ENCODE data around the gene SFTPA2.
"Not testable (repeated sequence)": the region's sequence is repeated elsewhere in the genome, so short reads cannot be mapped to it uniquely, and the experiment has no call there.

The SFTPA2 gene

DNA sequence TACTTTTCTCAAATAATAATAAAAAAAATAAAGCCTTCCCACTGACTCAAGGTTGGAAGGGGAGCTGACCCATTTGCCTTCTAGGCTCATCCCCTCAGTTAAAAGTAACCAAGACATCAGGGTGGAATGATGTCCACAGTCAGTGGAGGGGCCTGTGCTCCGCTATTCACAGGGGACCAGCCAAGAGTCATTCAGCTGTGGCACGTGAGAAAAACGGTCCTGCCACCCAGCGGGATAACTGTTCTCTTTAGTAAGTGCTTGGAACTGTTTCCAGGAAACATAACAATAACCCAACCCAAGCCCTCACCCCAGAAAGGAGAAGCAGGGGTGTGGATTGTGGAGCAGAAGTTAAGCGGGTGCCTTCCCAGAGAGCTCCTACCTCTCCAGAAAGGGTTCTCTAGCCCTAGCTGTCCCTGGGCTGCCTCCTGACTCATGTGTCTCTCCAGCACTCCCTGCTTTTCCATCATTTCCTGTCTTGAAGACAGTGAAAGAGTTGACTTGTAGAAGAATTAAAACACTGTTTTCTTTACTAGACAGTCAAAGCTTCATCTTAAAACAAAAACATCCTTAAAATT is 50.2 kb downstream of the SFTPA2 start:
- not testable (repeated sequence) for DNase-seq (ENCODE audit: low read depth)

DNA sequence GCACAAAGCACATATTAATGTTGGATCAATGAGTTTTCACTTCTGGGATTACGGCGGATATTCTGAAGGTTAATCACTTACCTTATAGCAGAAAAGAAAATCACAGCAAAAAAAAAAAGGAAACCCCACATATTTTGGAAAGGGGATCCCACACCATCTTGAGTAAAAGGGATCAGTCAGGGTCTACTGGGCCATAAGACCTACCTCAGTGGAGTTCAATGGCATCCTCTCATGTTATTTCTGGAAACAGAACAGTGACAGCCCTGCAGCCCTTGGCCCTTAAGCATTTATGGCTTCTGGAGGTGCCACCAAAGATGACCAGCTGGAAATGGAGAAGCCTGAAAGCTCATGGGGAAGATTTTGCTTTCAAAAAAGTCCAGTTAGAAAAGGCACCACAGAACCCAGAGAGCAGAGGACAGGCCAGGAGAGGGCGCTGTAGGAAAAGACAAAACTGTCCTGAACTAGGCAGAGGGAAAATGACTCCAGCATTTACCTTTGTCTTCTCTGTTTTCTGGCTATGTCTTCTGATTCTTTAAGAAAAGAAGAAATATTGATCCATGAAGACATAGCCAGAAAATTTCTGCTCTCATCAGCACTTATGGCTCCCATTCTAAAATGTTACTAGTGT is 50.8 kb downstream of the SFTPA2 start:
- not testable (repeated sequence) for DNase-seq (ENCODE audit: low read depth)

DNA sequence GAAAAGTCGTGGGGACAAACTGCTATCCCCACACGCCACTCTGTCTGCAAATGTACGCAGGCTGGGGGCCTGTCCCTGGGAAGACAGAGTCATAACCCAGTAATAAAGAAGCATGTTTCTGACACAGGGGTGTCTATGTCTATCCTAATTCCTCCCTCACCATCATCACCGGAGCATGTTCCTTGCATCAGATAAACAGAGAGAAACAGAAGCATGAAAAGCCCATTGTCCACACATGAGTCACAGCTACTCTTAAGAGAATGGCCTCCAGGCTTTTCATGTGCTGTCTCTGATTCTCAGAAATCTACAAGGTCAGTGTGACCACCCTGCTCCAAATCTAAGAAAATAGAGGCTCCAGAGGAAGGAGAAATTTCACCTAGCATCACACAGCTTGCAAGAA is 52.0 kb downstream of the SFTPA2 start:
- not testable (repeated sequence) for DNase-seq (ENCODE audit: low read depth)

DNA sequence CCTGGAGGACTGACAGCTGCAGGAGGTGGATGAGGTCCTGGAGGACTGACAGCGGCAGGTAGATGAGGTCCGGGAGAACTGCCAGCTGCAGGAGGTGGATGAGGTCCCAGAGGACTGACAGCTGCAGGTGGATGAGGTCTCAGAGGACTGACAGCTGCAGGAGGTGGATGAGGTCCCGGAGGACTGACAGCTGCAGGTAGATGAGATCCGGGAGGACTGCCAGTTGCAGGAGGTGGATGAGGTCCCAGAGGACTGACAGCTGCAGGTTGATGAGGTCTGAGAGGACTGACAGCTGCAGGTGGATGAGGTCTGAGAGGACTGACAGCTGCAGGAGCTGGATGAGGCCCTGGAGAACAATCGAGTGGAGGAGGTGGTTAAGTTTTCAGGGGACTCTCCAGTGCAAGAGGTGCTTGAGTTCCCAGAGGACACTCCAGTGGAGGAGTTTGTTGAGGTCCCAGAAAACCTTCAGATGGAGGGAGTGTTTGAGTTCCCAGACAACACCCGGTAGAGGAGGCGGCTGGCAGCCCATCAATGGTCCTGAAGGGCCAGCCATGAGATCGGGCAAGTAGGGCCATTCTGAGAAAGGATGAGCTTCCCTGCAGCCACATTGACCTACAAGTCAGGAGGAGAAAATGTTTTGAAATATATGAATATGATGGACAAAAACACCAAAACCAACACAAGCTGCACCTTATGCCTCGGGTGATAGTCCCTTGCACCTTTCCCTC is 52.6 kb downstream of the SFTPA2 start:
- no peak for DNase-seq (ENCODE audit: low read depth)

Data from T-helper 22 cell (primary cell).